Measurements from ENCODE around the gene ZNG1A. TPM values are rescaled to one million over a fixed set of nuclear protein-coding genes. Genes with fewer than 3 reads are reported as not detected.
"Not testable (repeated sequence)": the region's sequence is repeated elsewhere in the genome, so short reads cannot be mapped to it uniquely, and the experiment has no call there.

Gene ZNG1A
- total RNA-seq, 2 experiments from 2014 or later: 32.8 to 33.5 TPM

- POLR2A ChIA-PET: interaction anchor here (0.7 to 5.8 kb wide), 10 partner anchors 9 to 75 kb away, joined by 4 to 122 read pairs (median 5); no protein-coding TSS in a partner anchor
- ATAC-seq: no peak
Observed at GRCh38 chr9:215631-216155, 36.8 kb upstream of the ZNG1A start.

GRCh38 chr9:214648-215493, 36.0 kb upstream of the ZNG1A start, which contains the start of gene DOCK8:
DOCK8 (plus strand) TSS chr9:214865; CDS start chr9:214977, 112 bp downstream.
- Mint-ChIP-seq H3K27ac (peak within 1 kb of the TSS; percentile 89), H3K4me1 (ENCODE audit: low read depth) (peaks cover 35% of the 10 kb centered on the region)
- CTCF ChIA-PET: interaction anchor here (0.7 to 3.1 kb wide), 24 partner anchors 10 to 93 kb away, joined by 3 to 19 read pairs (median 4); no protein-coding TSS in a partner anchor

More at GRCh38 chr9:215631-216155, 36.8 kb upstream of the ZNG1A start:
- Mint-ChIP-seq H3K4me1 (ENCODE audit: low read depth) (peaks cover 41% of the 10 kb centered on the region), H3K27ac (peak overlapping the region; percentile 89), H3K9me3 (ENCODE audit: insufficient read depth) (no peaks in the 10 kb centered on the region), H3K27me3 (ENCODE audit: low read depth) (no peaks in the 10 kb centered on the region), H3K4me3 (peak overlapping the region; percentile 88), H3K36me3 (ENCODE audit: low read depth) (peaks cover 39% of the 10 kb centered on the region)
- no peak for DNase-seq
- CTCF ChIA-PET: interaction anchor here (0.7 to 3.1 kb wide), 18 partner anchors 8 to 81 kb away, joined by 3 to 19 read pairs (median 5); no protein-coding TSS in a partner anchor

GRCh38 chr9:214351-214647, 35.4 kb upstream of the ZNG1A start:
- CTCF ChIA-PET: interaction anchor here (0.7 to 3.1 kb wide), 16 partner anchors 12 to 94 kb away, joined by 3 to 19 read pairs (median 4); no protein-coding TSS in a partner anchor
- ATAC-seq: no peak
- Mint-ChIP-seq H3K27me3 (ENCODE audit: low read depth) (peaks cover 3% of the 10 kb centered on the region), H3K36me3 (ENCODE audit: low read depth) (peaks cover 29% of the 10 kb centered on the region), H3K4me3 (peak overlapping the region; percentile 88), H3K27ac (peak overlapping the region; percentile 78), H3K4me1 (ENCODE audit: low read depth) (peaks cover 31% of the 10 kb centered on the region), H3K9me3 (ENCODE audit: insufficient read depth) (no peaks in the 10 kb centered on the region)
- POLR2A ChIA-PET: interaction anchor here (0.6 to 5.8 kb wide), 8 partner anchors 11 to 76 kb away, joined by 3 to 122 read pairs (median 8); no protein-coding TSS in a partner anchor
- no peak for DNase-seq

More at GRCh38 chr9:214648-215493, 36.0 kb upstream of the ZNG1A start, which contains the start of gene DOCK8:
- Mint-ChIP-seq H3K27me3 (ENCODE audit: low read depth) (no peaks in the 10 kb centered on the region), H3K9me3 (ENCODE audit: insufficient read depth) (no peaks in the 10 kb centered on the region), H3K4me3 (peak within 1 kb of the TSS; percentile 88), H3K36me3 (ENCODE audit: low read depth) (peaks cover 34% of the 10 kb centered on the region)
- POLR2A ChIA-PET: interaction anchor here (0.6 to 5.8 kb wide), 11 partner anchors 10 to 75 kb away, joined by 3 to 122 read pairs (median 5); no protein-coding TSS in a partner anchor
- DNase-seq: peak; percentile 77
- ATAC-seq: peak; percentile 90

GRCh38 chr9:213901-214300, 35.0 kb upstream of the ZNG1A start:
- H3K27me3 Mint-ChIP-seq (ENCODE audit: low read depth): not testable (repeated sequence)
- POLR2A ChIA-PET: interaction anchor here (0.6 to 5.8 kb wide), 6 partner anchors 11 to 75 kb away, joined by 3 to 122 read pairs (median 12); no protein-coding TSS in a partner anchor

GRCh38 chr9:212297-212696, 33.4 kb upstream of the ZNG1A start:
- DNase-seq (no peak), ATAC-seq (no peak)
- Mint-ChIP-seq H3K9me3 (ENCODE audit: insufficient read depth) (no peaks in the 10 kb centered on the region), H3K36me3 (ENCODE audit: low read depth) (peaks cover 19% of the 10 kb centered on the region), H3K4me1 (ENCODE audit: low read depth) (peaks cover 21% of the 10 kb centered on the region), H3K4me3 (no peak overlapping the region), H3K27ac (no peak overlapping the region), H3K27me3 (ENCODE audit: low read depth) (peaks cover 11% of the 10 kb centered on the region)
- ChIA-PET POLR2A (interaction anchor here (1.0 to 5.8 kb wide), 2 partner anchors 59 to 63 kb away, joined by 7 to 122 read pairs; no protein-coding TSS in a partner anchor), CTCF (no interaction called here)

More at GRCh38 chr9:213901-214300, 35.0 kb upstream of the ZNG1A start:
- peak overlapping the region; percentile 78 for H3K27ac Mint-ChIP-seq
- not testable (repeated sequence) for ATAC-seq; DNase-seq; H3K9me3 Mint-ChIP-seq (ENCODE audit: insufficient read depth)
- H3K4me1 Mint-ChIP-seq (ENCODE audit: low read depth): peaks cover 31% of the 10 kb centered on the region
- CTCF ChIA-PET: interaction anchor here (0.7 to 3.1 kb wide), 13 partner anchors 13 to 94 kb away, joined by 3 to 19 read pairs (median 4); no protein-coding TSS in a partner anchor
- H3K36me3 Mint-ChIP-seq (ENCODE audit: low read depth): peaks cover 29% of the 10 kb centered on the region
- peak overlapping the region; percentile 88 for H3K4me3 Mint-ChIP-seq

- ChIA-PET POLR2A (interaction anchor here (1.0 kb wide), 1 partner anchor 60 kb away, joined by 7 read pairs; no protein-coding TSS in a partner anchor), CTCF (interaction anchor here (0.9 to 1.2 kb wide), 2 partner anchors 67 to 104 kb away, joined by 3 read pairs; no protein-coding TSS in a partner anchor)
- Mint-ChIP-seq H3K27me3 (ENCODE audit: low read depth) (peaks cover 11% of the 10 kb centered on the region), H3K4me3 (no peak overlapping the region), H3K27ac (no peak overlapping the region), H3K9me3 (ENCODE audit: insufficient read depth) (no peaks in the 10 kb centered on the region), H3K36me3 (ENCODE audit: low read depth) (peaks cover 12% of the 10 kb centered on the region), H3K4me1 (ENCODE audit: low read depth) (peaks cover 13% of the 10 kb centered on the region)
- DNase-seq (no peak), ATAC-seq (no peak)
Observed at GRCh38 chr9:211557-211956, 32.7 kb upstream of the ZNG1A start.

GRCh38 chr9:211036-211435, 32.2 kb upstream of the ZNG1A start:
- H3K9me3 Mint-ChIP-seq (ENCODE audit: insufficient read depth): no peaks in the 10 kb centered on the region
- peaks cover 12% of the 10 kb centered on the region for H3K27me3 Mint-ChIP-seq (ENCODE audit: low read depth)
- peaks cover 9% of the 10 kb centered on the region for H3K36me3 Mint-ChIP-seq (ENCODE audit: low read depth)
- POLR2A ChIA-PET: interaction anchor here (1.0 kb wide), 1 partner anchor 60 kb away, joined by 7 read pairs; no protein-coding TSS in a partner anchor
- peaks cover 11% of the 10 kb centered on the region for H3K4me1 Mint-ChIP-seq (ENCODE audit: low read depth)
- H3K4me3 Mint-ChIP-seq: no peak overlapping the region
- CTCF ChIA-PET: interaction anchor here (0.9 to 1.2 kb wide), 2 partner anchors 67 to 105 kb away, joined by 3 read pairs; no protein-coding TSS in a partner anchor
- ATAC-seq (no peak), DNase-seq (no peak)
- no peak overlapping the region for H3K27ac Mint-ChIP-seq

GRCh38 chr9:209143-209758, 30.4 kb upstream of the ZNG1A start:
- ChIA-PET CTCF (no interaction called here), POLR2A (no interaction called here)
- H3K4me1 Mint-ChIP-seq (ENCODE audit: low read depth): peaks cover 7% of the 10 kb centered on the region
- H3K36me3 Mint-ChIP-seq (ENCODE audit: low read depth): no peaks in the 10 kb centered on the region
- DNase-seq: no peak
- H3K4me3 Mint-ChIP-seq: no peak overlapping the region
- no peaks in the 10 kb centered on the region for H3K9me3 Mint-ChIP-seq (ENCODE audit: insufficient read depth)
- ATAC-seq: no peak
- H3K27me3 Mint-ChIP-seq (ENCODE audit: low read depth): peaks cover 17% of the 10 kb centered on the region
- H3K27ac Mint-ChIP-seq: no peak overlapping the region

GRCh38 chr9:206481-206880, 27.6 kb upstream of the ZNG1A start:
- Mint-ChIP-seq H3K4me1 (ENCODE audit: low read depth) (peaks cover 4% of the 10 kb centered on the region), H3K9me3 (ENCODE audit: insufficient read depth) (no peaks in the 10 kb centered on the region), H3K4me3 (no peak overlapping the region), H3K27me3 (ENCODE audit: low read depth) (peaks cover 19% of the 10 kb centered on the region), H3K36me3 (ENCODE audit: low read depth) (no peaks in the 10 kb centered on the region), H3K27ac (no peak overlapping the region)
- ChIA-PET CTCF (no interaction called here), POLR2A (no interaction called here)
- ATAC-seq: no peak
- DNase-seq: no peak

- H3K9me3 Mint-ChIP-seq (ENCODE audit: insufficient read depth); CTCF ChIA-PET; H3K4me3 Mint-ChIP-seq; H3K4me1 Mint-ChIP-seq (ENCODE audit: low read depth); ATAC-seq; H3K27me3 Mint-ChIP-seq (ENCODE audit: low read depth); H3K27ac Mint-ChIP-seq; DNase-seq; POLR2A ChIA-PET; H3K36me3 Mint-ChIP-seq (ENCODE audit: low read depth): not testable (repeated sequence)
Observed at GRCh38 chr9:199601-200000, 20.7 kb upstream of the ZNG1A start.

- Mint-ChIP-seq H3K4me3 (peak overlapping the region; percentile 79), H3K4me1 (ENCODE audit: low read depth) (peaks cover 14% of the 10 kb centered on the region), H3K27ac (peak overlapping the region; percentile 77)
- H3K36me3 Mint-ChIP-seq (ENCODE audit: low read depth); H3K9me3 Mint-ChIP-seq (ENCODE audit: insufficient read depth); CTCF ChIA-PET; H3K27me3 Mint-ChIP-seq (ENCODE audit: low read depth); POLR2A ChIA-PET; ATAC-seq: not testable (repeated sequence)
- DNase-seq: peak; percentile 23
Observed at GRCh38 chr9:178140-178825, 573 bp downstream of the ZNG1A start.

Data from activated CD8-positive, alpha-beta T cell treated with anti-CD3 and anti-CD28 coated beads, Interleukin-2, amount 10 ng/mL, durations not matched to agents 7 days and 5 days (primary cell).